ENCODE measurements around the gene NUDCD3.

- peak; percentile 99 for TF ChIP-seq CTCF (IDR thresholded peaks at IDR 0.05; ENCODE audit: insufficient read depth, low read length, poor library complexity, severe bottlenecking)
- TF ChIP-seq EZH2phosphoT487 (conservative IDR thresholded peaks at IDR 0.05; ENCODE audit: low read length): no peak
Observed at GRCh38 chr7:44534501-44534900, 44.0 kb upstream of the NUDCD3 start.

Measured in SU-DHL-6 (cell line).